HG03469 (cell line): ENCODE data around the gene JMJD6.
"Not testable (repeated sequence)": the region's sequence is repeated elsewhere in the genome, so short reads cannot be mapped to it uniquely, and the experiment has no call there.

ENCODE experiments used
- ATAC-seq: cut with Tn5 transposase; IDR thresholded peaks from one replicate; pipeline ENCODE4 v1.9.1; 2021; ENCODE audit warnings: mild to moderate bottlenecking, moderate library complexity, moderate number of reproducible peaks; ENCODE audit not compliant: unreplicated experiment

The JMJD6 gene

GRCh38 chr17:76718516-76718915, 7.9 kb downstream of the JMJD6 start:
- ATAC-seq, result no peak

- ATAC-seq, result no peak
Observed at GRCh38 chr17:76716839-76717215, 9.6 kb downstream of the JMJD6 start.

- ATAC-seq, result no peak
Observed at GRCh38 chr17:76716146-76716838, 10.1 kb downstream of the JMJD6 start.

- no peak for ATAC-seq
Observed at GRCh38 chr17:76715496-76715830, 10.9 kb downstream of the JMJD6 start.

GRCh38 chr17:76714822-76715495, 11.4 kb downstream of the JMJD6 start:
- ATAC-seq, result no peak

GRCh38 chr17:76714336-76714735, 12.1 kb downstream of the JMJD6 start:
- ATAC-seq, result no peak

- no peak for ATAC-seq
Observed at GRCh38 chr17:76713765-76714164, 12.6 kb downstream of the JMJD6 start.

GRCh38 chr17:76712321-76712720, 14.1 kb downstream of the JMJD6 start:
- not testable (repeated sequence) for ATAC-seq

GRCh38 chr17:76710863-76711611, 15.4 kb downstream of the JMJD6 start, which contains the start of gene MXRA7:
Gene MXRA7, minus strand, starts transcription at chr17:76710965. Its CDS starts 19 bp downstream, at chr17:76710946.
- ATAC-seq, result no peak

GRCh38 chr17:76709951-76710862, 16.2 kb downstream of the JMJD6 start:
- not testable (repeated sequence) for ATAC-seq

GRCh38 chr17:76709077-76709950, 17.1 kb downstream of the JMJD6 start:
- no peak for ATAC-seq

- no peak for ATAC-seq
Observed at GRCh38 chr17:76707985-76708807, 18.2 kb downstream of the JMJD6 start.

- no peak for ATAC-seq
Observed at GRCh38 chr17:76706817-76707216, 19.6 kb downstream of the JMJD6 start.

GRCh38 chr17:76704805-76705204, 21.6 kb downstream of the JMJD6 start:
- no peak for ATAC-seq

- no peak for ATAC-seq
Observed at GRCh38 chr17:76702941-76703637, 23.3 kb downstream of the JMJD6 start.

GRCh38 chr17:76702076-76702475, 24.3 kb downstream of the JMJD6 start:
- ATAC-seq, result no peak

GRCh38 chr17:76701471-76701967, 24.9 kb downstream of the JMJD6 start:
- ATAC-seq, result no peak
